ENCODE measurements around the gene OCA2. TPM values are rescaled to one million over a fixed set of nuclear protein-coding genes. Genes with fewer than 3 reads are reported as not detected.
A peak's percentile ranks its signal among the peaks of the same experiment; 100 is the strongest.
"Not testable (repeated sequence)": the region's sequence is repeated elsewhere in the genome, so short reads cannot be mapped to it uniquely, and the experiment has no call there.

The OCA2 gene
- total RNA-seq = under 1 TPM; 0.10 to 0.82 TPM

DNA sequence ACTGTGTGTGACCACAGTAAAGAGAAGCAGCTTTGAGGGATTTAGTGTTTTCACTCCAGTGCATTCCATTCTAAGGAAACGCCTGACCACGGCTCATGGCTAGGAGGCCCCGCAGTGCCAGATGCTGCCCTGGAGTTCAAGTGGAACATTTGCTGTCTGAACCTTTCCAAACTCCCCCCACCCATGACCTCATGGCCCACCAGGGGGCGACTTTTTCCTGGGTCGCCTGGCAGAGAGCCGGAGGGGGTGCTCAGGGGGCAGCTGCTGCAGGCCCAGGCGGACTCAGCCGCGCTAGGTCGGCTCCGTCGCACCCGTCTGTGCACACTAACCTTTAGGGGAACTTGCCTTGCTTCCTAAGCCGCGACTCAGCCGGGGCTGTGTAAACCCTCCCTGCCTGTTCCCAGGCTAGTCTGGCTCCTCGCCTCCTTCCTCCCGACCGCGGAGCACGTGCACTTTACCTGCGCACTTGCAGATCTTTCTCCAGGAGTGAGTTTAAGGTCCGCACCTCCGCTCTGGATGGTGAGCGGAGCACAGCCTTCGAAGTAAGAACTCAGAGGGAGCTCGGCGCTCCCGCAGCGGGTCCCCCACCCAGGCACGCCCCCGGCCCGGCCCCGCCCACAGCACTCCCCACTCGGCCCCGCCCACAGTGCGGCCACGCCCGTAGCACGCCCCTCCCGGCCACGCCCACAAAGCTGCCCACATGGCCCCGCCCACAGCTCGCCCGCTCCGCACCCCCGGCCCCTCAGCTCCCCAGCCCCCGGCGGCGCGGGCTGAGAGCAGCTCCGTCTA lies at the start of gene OCA2:
TSS of gene OCA2 (minus strand) at position 550 of the 789 bp plus-strand sequence. CDS start 17,441 bp downstream, outside the sequence.
- H3K9me3 ChIP-seq = no peaks in the 10 kb centered on the region
- peaks cover 9% of the 10 kb centered on the region for H3K4me1 ChIP-seq
- no peak within 1 kb of the TSS for H3K9ac ChIP-seq (ENCODE audit: low read depth in 2 of 2, low read length in 2 of 2)
- DNase-seq = peak; percentile 68
- intact Hi-C loops (cut with DNase I) = no loop called here
- TF ChIP-seq, protein P1, sequence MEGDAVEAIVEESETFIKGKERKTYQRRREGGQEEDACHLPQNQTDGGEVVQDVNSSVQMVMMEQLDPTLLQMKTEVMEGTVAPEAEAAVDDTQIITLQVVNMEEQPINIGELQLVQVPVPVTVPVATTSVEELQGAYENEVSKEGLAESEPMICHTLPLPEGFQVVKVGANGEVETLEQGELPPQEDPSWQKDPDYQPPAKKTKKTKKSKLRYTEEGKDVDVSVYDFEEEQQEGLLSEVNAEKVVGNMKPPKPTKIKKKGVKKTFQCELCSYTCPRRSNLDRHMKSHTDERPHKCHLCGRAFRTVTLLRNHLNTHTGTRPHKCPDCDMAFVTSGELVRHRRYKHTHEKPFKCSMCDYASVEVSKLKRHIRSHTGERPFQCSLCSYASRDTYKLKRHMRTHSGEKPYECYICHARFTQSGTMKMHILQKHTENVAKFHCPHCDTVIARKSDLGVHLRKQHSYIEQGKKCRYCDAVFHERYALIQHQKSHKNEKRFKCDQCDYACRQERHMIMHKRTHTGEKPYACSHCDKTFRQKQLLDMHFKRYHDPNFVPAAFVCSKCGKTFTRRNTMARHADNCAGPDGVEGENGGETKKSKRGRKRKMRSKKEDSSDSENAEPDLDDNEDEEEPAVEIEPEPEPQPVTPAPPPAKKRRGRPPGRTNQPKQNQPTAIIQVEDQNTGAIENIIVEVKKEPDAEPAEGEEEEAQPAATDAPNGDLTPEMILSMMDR (IDR thresholded peaks at IDR 0.05) = no peak
- no peak within 1 kb of the TSS for H3K4me3 ChIP-seq
- H3K36me3 ChIP-seq = no peaks in the 10 kb centered on the region
- H3K27me3 ChIP-seq = peaks cover 33% of the 10 kb centered on the region
- no peak within 1 kb of the TSS for H3K27ac ChIP-seq

DNA sequence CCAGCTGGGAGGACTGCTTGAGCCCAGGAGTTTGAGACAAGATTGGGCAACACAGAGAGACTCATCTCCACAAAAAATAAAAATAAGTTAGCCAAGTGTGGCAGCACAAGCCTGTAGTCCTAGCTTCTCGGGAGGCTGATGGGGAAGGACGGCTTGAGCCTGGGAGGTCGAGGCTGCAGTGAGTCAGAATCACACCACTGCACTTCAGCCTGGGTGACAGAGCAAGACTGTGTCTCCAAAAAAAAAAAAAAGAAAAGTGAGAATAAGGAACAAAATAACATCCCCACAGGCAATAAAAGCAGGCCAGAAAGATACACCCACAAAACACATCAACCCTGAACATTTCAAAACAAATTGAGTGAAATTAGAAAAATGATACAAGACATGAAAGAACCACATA lies 48.7 kb upstream of the OCA2 start:
- Histone ChIP-seq H3K27ac (no peak overlapping the region), H3K36me3 (peaks cover 6% of the 10 kb centered on the region), H3K27me3 (no peaks in the 10 kb centered on the region), H3K4me1 (no peaks in the 10 kb centered on the region), H3K9ac (ENCODE audit: low read depth in 2 of 2, low read length in 2 of 2) (no peak overlapping the region), H3K9me3 (no peaks in the 10 kb centered on the region), H3K4me3 (no peak overlapping the region)
- TF ChIP-seq, protein P1 (IDR thresholded peaks at IDR 0.05) = no peak
- DNase-seq = no peak
- intact Hi-C loops (cut with DNase I) = no loop called here

DNA sequence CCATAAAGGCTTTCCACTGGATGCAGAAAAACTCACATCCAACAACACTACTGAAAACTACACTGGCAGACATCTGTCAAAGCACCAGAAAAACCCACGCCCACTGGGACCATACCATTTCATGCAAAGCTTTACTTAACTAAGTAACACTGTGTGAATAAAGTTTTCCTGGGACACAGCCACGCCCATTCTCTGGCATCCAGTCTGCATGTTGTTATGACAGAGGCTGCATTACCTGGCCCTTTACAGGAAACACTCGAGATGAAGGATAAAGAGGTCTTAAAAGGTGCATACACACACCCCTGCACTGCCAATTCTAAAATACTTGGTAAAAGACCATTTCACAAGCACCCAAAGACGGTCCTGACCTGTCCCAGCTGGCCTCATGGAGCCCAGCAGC lies 46.3 kb upstream of the OCA2 start:
- intact Hi-C loops (cut with DNase I); H3K9me3 ChIP-seq; H3K27me3 ChIP-seq; H3K9ac ChIP-seq (ENCODE audit: low read depth in 2 of 2, low read length in 2 of 2); H3K27ac ChIP-seq; H3K4me1 ChIP-seq; DNase-seq; H3K36me3 ChIP-seq; H3K4me3 ChIP-seq: not testable (repeated sequence)

- no peaks in the 10 kb centered on the region for H3K27me3 ChIP-seq
- TF ChIP-seq, protein P1 (IDR thresholded peaks at IDR 0.05) = no peak
- H3K4me3 ChIP-seq = no peak overlapping the region
- intact Hi-C loops (cut with DNase I) = no loop called here
- H3K36me3 ChIP-seq = peaks cover 6% of the 10 kb centered on the region
- no peak overlapping the region for H3K27ac ChIP-seq
- no peaks in the 10 kb centered on the region for H3K9me3 ChIP-seq
- H3K4me1 ChIP-seq = no peaks in the 10 kb centered on the region
- no peak overlapping the region for H3K9ac ChIP-seq (ENCODE audit: low read depth in 2 of 2, low read length in 2 of 2)
- no peak for DNase-seq
These were observed 40.9 kb upstream of the OCA2 start for GRCh38 chr15:28140062-28140461.

- H3K4me1 ChIP-seq; H3K9ac ChIP-seq (ENCODE audit: low read depth in 2 of 2, low read length in 2 of 2); intact Hi-C loops (cut with DNase I); H3K36me3 ChIP-seq; H3K9me3 ChIP-seq; H3K27me3 ChIP-seq; H3K27ac ChIP-seq; DNase-seq; H3K4me3 ChIP-seq: not testable (repeated sequence)
These were observed 38.4 kb upstream of the OCA2 start for GRCh38 chr15:28137408-28138039.

DNA sequence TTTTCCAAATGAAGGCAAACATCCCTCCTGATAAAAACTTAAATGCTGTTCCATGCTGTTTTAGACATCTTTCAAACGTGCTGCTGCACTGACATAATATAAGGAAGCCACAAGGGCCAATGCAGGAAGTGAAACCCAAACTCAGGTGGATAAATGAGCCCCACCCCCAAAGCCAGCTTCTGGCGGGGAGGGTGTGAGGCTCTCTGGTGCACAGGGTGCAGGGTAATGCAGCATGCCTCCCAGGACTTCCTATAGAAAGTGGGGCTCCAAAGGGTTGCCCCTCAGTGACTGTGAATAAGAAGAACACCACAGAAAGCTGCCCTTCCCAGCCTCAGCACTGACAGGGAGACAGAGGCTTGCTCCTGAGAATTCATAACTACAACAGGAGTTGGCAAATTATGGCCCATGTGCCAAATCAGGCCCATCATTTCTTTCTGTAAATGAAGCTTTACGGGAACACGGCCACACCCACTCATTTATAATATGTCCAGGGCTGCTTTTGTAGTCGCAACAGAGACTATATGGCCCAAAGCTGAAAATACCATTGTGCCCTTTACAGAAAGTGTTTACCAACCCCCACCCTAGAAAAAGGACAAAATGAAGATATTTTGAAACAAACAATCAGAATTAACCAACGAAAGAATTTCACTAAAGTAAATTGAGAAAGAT lies 37.3 kb upstream of the OCA2 start:
- H3K27ac ChIP-seq; H3K9me3 ChIP-seq; H3K4me3 ChIP-seq; DNase-seq; intact Hi-C loops (cut with DNase I); H3K27me3 ChIP-seq; H3K36me3 ChIP-seq; H3K4me1 ChIP-seq; H3K9ac ChIP-seq (ENCODE audit: low read depth in 2 of 2, low read length in 2 of 2): not testable (repeated sequence)

All from colonic mucosa (tissue), 4 donors.